Mesodermal cell (in vitro differentiated cells): Measurements from ENCODE around the gene CYTH3.
A peak's percentile ranks its signal among the peaks of the same experiment; 100 is the strongest.

Experiments
- H3K27ac ChIP-seq: 2 replicates; pipeline ENCODE4 v1.7.0; 2013; ENCODE audit warnings: mild to moderate bottlenecking, low read depth, low read length, moderate library complexity; ENCODE audit not compliant: severe bottlenecking
- H3K36me3 ChIP-seq: 2 replicates; pipeline ENCODE4 v1.7.1; 2013; ENCODE audit warnings: mild to moderate bottlenecking, low read length, moderate library complexity; ENCODE audit not compliant: control insufficient read depth, insufficient read depth
- H3K4me1 ChIP-seq: one replicate; pipeline ENCODE4 v1.7.1; 2013; ENCODE audit warnings: mild to moderate bottlenecking, low read length; ENCODE audit not compliant: insufficient read depth, control insufficient read depth, poor library complexity, severe bottlenecking
- H3K4me3 ChIP-seq: 2 replicates; pipeline ENCODE4 v1.7.0; 2013; ENCODE audit warnings: low read length, control low read depth, mild to moderate bottlenecking; ENCODE audit not compliant: insufficient read depth, poor library complexity, severe bottlenecking; ENCODE audit errors: extremely low read depth
- H3K9me3 ChIP-seq: 2 replicates; pipeline ENCODE4 v1.7.1; 2013; ENCODE audit warnings: mild to moderate bottlenecking, low read length, moderate library complexity; ENCODE audit not compliant: control insufficient read depth
- WGBS, 2 experiments: methylation state at CpG; one replicate each; pipeline ENCODE4 v1.1.5; 2013; ENCODE audit warnings: missing lambda C conversion rate in 2 of 2; ENCODE audit not compliant: insufficient coverage in 2 of 2; 5-methylcytosine and 5-hydroxymethylcytosine counted together

The CYTH3 gene

GRCh38 chr7:6159524-6160031 lies 112.8 kb downstream of the CYTH3 start:
- peak overlapping the region; percentile 49 for H3K27ac ChIP-seq
- no peak overlapping the region for H3K4me3 ChIP-seq
- H3K36me3 ChIP-seq = peaks cover 87% of the 10 kb centered on the region
- no peaks in the 10 kb centered on the region for H3K9me3 ChIP-seq
- 91 to 94% methylated on average over 20 to 24 of the region's 24 CpGs for WGBS, 2 experiments
- no peaks in the 10 kb centered on the region for H3K4me1 ChIP-seq

- H3K4me3 ChIP-seq = no peak overlapping the region
- H3K9me3 ChIP-seq = no peaks in the 10 kb centered on the region
- peak overlapping the region; percentile 49 for H3K27ac ChIP-seq
- 95 to 96% methylated on average over 8 to 10 of the region's 11 CpGs for WGBS, 2 experiments
- peaks cover 83% of the 10 kb centered on the region for H3K36me3 ChIP-seq
- no peaks in the 10 kb centered on the region for H3K4me1 ChIP-seq
These were observed 113.3 kb downstream of the CYTH3 start for GRCh38 chr7:6159097-6159483.

- WGBS, 2 experiments = 93% methylated on average over 27 to 28 of the region's 29 CpGs
- Histone ChIP-seq H3K4me3 (no peak overlapping the region), H3K36me3 (peaks cover 84% of the 10 kb centered on the region), H3K4me1 (no peaks in the 10 kb centered on the region), H3K27ac (no peak overlapping the region), H3K9me3 (no peaks in the 10 kb centered on the region)
These were observed 113.9 kb downstream of the CYTH3 start for GRCh38 chr7:6158424-6159096.

GRCh38 chr7:6157685-6158423 lies 114.6 kb downstream of the CYTH3 start:
- Histone ChIP-seq H3K27ac (no peak overlapping the region), H3K9me3 (no peaks in the 10 kb centered on the region), H3K4me1 (no peaks in the 10 kb centered on the region), H3K4me3 (no peak overlapping the region), H3K36me3 (peaks cover 84% of the 10 kb centered on the region)
- WGBS, 2 experiments = 94 to 95% methylated on average over 26 to 27 of the region's 28 CpGs

GRCh38 chr7:6156734-6157133 lies 115.7 kb downstream of the CYTH3 start:
- Histone ChIP-seq H3K4me1 (no peaks in the 10 kb centered on the region), H3K9me3 (no peaks in the 10 kb centered on the region), H3K27ac (no peak overlapping the region), H3K36me3 (peaks cover 84% of the 10 kb centered on the region), H3K4me3 (no peak overlapping the region)
- WGBS, 2 experiments = 94 to 100% methylated on average over 2 to 3 of the region's 11 CpGs

GRCh38 chr7:6155596-6155995 lies 116.8 kb downstream of the CYTH3 start:
- H3K4me3 ChIP-seq = no peak overlapping the region
- H3K36me3 ChIP-seq = peaks cover 84% of the 10 kb centered on the region
- WGBS, 2 experiments = 90 to 100% methylated on average over 7 of the region's 11 CpGs
- no peaks in the 10 kb centered on the region for H3K4me1 ChIP-seq
- H3K27ac ChIP-seq = no peak overlapping the region
- H3K9me3 ChIP-seq = no peaks in the 10 kb centered on the region

GRCh38 chr7:6154542-6155404 lies 117.7 kb downstream of the CYTH3 start:
- H3K36me3 ChIP-seq = peaks cover 90% of the 10 kb centered on the region
- no peak overlapping the region for H3K4me3 ChIP-seq
- no peaks in the 10 kb centered on the region for H3K4me1 ChIP-seq
- H3K27ac ChIP-seq = no peak overlapping the region
- no peaks in the 10 kb centered on the region for H3K9me3 ChIP-seq
- WGBS, 2 experiments = 94 to 96% methylated on average over 62 to 64 of the region's 64 CpGs

GRCh38 chr7:6153646-6154541 lies 118.5 kb downstream of the CYTH3 start:
- WGBS, 2 experiments = 98% methylated on average over 70 to 91 of the region's 91 CpGs
- Histone ChIP-seq H3K27ac (no peak overlapping the region), H3K4me1 (no peaks in the 10 kb centered on the region), H3K9me3 (no peaks in the 10 kb centered on the region), H3K4me3 (no peak overlapping the region), H3K36me3 (peaks cover 90% of the 10 kb centered on the region)

- H3K36me3 ChIP-seq = peaks cover 91% of the 10 kb centered on the region
- WGBS, 2 experiments = 94 to 96% methylated on average over 25 to 26 of the region's 29 CpGs
- H3K9me3 ChIP-seq = no peaks in the 10 kb centered on the region
- no peak overlapping the region for H3K4me3 ChIP-seq
- no peaks in the 10 kb centered on the region for H3K4me1 ChIP-seq
- H3K27ac ChIP-seq = no peak overlapping the region
These were observed 120.3 kb downstream of the CYTH3 start for GRCh38 chr7:6151994-6152735.
